Measurements from ENCODE around the gene SEMA3E. TPM values are rescaled to one million over a fixed set of nuclear protein-coding genes. Genes with fewer than 3 reads are reported as not detected.

Gene SEMA3E
- total RNA-seq, 2 experiments from 2014 or later = not detected

DNA sequence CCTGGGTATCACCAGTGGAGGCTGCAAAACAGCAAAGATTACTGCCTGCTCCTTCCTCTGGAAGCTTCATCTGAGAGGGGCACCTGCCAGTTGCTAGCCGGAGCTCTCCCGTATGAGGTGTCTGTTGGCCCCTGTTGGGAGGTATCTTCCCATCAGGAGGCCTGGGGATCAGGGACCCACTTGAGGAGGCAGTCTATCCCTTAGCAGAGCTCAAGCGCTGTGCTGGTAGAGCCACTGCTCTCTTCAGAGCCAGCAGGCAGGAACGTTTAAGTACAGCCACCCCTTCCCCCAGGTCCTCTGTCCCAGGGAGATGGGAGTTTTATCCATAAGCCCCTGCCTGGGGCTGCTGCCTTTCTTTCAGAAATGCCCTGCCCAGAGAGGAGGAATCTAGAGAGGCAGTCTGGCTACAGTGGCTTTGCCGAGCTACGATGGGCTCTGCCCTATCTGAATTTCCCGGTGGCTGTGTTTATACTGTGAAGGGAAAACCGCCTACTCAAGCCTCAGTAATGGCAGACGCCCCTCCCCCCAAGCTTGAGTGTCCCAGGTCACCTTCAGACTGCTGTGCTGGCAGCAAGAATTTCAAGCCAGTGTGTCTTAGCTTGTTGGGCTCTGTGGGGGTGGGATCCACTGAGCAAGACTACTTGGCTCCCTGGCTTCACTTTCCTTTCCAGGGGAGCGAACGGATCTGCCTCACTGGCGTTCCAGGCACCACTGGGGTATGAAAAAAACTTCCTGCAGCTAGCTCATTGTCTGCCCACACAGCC is 19.6 kb downstream of the SEMA3E start:
- Mint-ChIP-seq H3K36me3 (ENCODE audit: low read depth) (no peaks in the 10 kb centered on the region), H3K27me3 (ENCODE audit: low read depth) (no peaks in the 10 kb centered on the region), H3K27ac (no peak overlapping the region), H3K4me1 (ENCODE audit: low read depth) (no peaks in the 10 kb centered on the region), H3K9me3 (peaks cover 9% of the 10 kb centered on the region), H3K4me3 (no peak overlapping the region)
- intact Hi-C loops (cut with micrococcal nuclease) = no loop called here
- CTCF ChIA-PET = no interaction called here
- no peak for DNase-seq

DNA sequence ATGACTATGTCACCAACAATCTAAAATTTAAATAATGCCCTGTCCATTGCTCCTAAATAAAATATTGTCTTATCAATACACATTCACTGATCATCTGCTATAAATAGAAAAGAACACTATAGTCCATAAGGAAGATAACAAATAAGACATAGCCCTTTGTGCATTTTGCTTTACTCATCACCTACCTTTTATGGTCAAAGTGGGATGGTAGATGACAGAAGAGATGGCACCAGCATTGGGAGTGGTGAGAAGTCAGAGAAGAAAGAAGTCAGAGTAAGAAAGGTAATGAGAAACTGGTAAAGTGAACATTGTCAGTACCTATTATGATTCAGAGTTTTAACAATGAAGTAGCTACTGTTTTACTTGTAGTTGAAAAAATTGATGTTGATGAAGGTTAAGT is 31.1 kb downstream of the SEMA3E start:
- Mint-ChIP-seq H3K36me3 (ENCODE audit: low read depth) (no peaks in the 10 kb centered on the region), H3K9me3 (peaks cover 7% of the 10 kb centered on the region)
- intact Hi-C loops (cut with micrococcal nuclease) = no loop called here

GRCh38 chr7:83614112-83614511 is 34.8 kb downstream of the SEMA3E start:
- Mint-ChIP-seq H3K4me3 (no peak overlapping the region), H3K27me3 (ENCODE audit: low read depth) (no peaks in the 10 kb centered on the region), H3K4me1 (ENCODE audit: low read depth) (no peaks in the 10 kb centered on the region), H3K36me3 (ENCODE audit: low read depth) (no peaks in the 10 kb centered on the region), H3K27ac (no peak overlapping the region), H3K9me3 (no peaks in the 10 kb centered on the region)
- intact Hi-C loops (cut with micrococcal nuclease) = no loop called here
- no peak for DNase-seq
- CTCF ChIA-PET = no interaction called here

More for the DNA sequence above, 31.1 kb downstream of the SEMA3E start:
- CTCF ChIA-PET = no interaction called here
- Mint-ChIP-seq H3K27me3 (ENCODE audit: low read depth) (no peaks in the 10 kb centered on the region), H3K4me3 (no peak overlapping the region), H3K27ac (no peak overlapping the region), H3K4me1 (ENCODE audit: low read depth) (no peaks in the 10 kb centered on the region)
- DNase-seq = no peak

DNA sequence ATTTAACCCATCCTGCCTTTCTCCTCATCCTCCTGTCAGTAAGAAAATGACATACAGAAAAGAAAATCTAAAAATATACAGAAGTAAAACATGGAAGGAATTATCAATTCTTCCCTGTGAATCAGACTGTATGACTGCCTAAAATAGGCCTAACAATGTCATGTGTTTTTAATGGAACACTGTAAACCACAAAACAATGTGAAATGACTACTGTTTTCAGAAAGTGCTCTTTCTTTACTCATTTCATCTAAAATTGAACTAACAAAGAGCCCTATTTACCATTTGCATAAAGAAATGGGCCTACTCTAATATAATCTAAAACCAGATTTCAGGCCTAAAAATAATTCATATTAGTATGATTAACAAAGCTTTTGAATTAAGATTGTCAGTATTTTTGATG is 35.7 kb downstream of the SEMA3E start:
- DNase-seq = no peak
- Mint-ChIP-seq H3K27me3 (ENCODE audit: low read depth) (no peaks in the 10 kb centered on the region), H3K4me1 (ENCODE audit: low read depth) (no peaks in the 10 kb centered on the region), H3K27ac (no peak overlapping the region), H3K36me3 (ENCODE audit: low read depth) (no peaks in the 10 kb centered on the region), H3K4me3 (no peak overlapping the region), H3K9me3 (no peaks in the 10 kb centered on the region)
- CTCF ChIA-PET = no interaction called here
- intact Hi-C loops (cut with micrococcal nuclease) = no loop called here

GRCh38 chr7:83611776-83612175 is 37.2 kb downstream of the SEMA3E start:
- CTCF ChIA-PET = no interaction called here
- H3K27ac Mint-ChIP-seq = no peak overlapping the region
- no peaks in the 10 kb centered on the region for H3K36me3 Mint-ChIP-seq (ENCODE audit: low read depth)

GRCh38 chr7:83610649-83611304 is 38.2 kb downstream of the SEMA3E start:
- no peaks in the 10 kb centered on the region for H3K27me3 Mint-ChIP-seq (ENCODE audit: low read depth)
- no peak overlapping the region for H3K4me3 Mint-ChIP-seq
- intact Hi-C loops (cut with micrococcal nuclease) = no loop called here
- DNase-seq = no peak
- H3K4me1 Mint-ChIP-seq (ENCODE audit: low read depth) = no peaks in the 10 kb centered on the region
- H3K36me3 Mint-ChIP-seq (ENCODE audit: low read depth) = no peaks in the 10 kb centered on the region
- H3K9me3 Mint-ChIP-seq = no peaks in the 10 kb centered on the region
- H3K27ac Mint-ChIP-seq = no peak overlapping the region
- CTCF ChIA-PET = no interaction called here

More at GRCh38 chr7:83611776-83612175, 37.2 kb downstream of the SEMA3E start:
- Mint-ChIP-seq H3K4me3 (no peak overlapping the region), H3K27me3 (ENCODE audit: low read depth) (no peaks in the 10 kb centered on the region), H3K4me1 (ENCODE audit: low read depth) (no peaks in the 10 kb centered on the region), H3K9me3 (no peaks in the 10 kb centered on the region)
- no peak for DNase-seq
- intact Hi-C loops (cut with micrococcal nuclease) = no loop called here

GRCh38 chr7:83608716-83609115 is 40.2 kb downstream of the SEMA3E start:
- no peaks in the 10 kb centered on the region for H3K36me3 Mint-ChIP-seq (ENCODE audit: low read depth)
- CTCF ChIA-PET = no interaction called here
- H3K9me3 Mint-ChIP-seq = no peaks in the 10 kb centered on the region
- intact Hi-C loops (cut with micrococcal nuclease) = no loop called here
- no peaks in the 10 kb centered on the region for H3K27me3 Mint-ChIP-seq (ENCODE audit: low read depth)
- DNase-seq = no peak
- no peak overlapping the region for H3K4me3 Mint-ChIP-seq
- no peak overlapping the region for H3K27ac Mint-ChIP-seq
- H3K4me1 Mint-ChIP-seq (ENCODE audit: low read depth) = no peaks in the 10 kb centered on the region

DNA sequence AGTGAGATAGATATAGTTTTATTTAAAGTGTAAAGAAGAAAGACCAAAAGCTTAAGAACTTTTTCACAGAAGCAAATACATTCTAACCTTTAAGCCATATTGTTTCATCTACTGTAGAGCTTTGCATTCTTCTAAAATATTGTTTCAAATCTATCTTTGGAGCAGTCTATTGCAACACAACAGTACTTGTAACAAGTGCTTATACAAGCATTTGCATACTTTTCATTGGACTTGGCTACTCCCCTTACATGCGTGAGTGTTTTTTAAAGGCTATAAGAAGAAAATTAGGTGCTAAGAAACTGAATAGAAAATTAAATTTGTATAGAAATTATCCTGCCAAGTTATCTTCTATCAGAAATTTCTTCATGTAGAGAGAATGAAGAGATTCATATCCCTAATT is 45.3 kb downstream of the SEMA3E start:
- CTCF ChIA-PET = no interaction called here
- Mint-ChIP-seq H3K9me3 (peaks cover 2% of the 10 kb centered on the region), H3K4me3 (no peak overlapping the region), H3K36me3 (ENCODE audit: low read depth) (no peaks in the 10 kb centered on the region), H3K27me3 (ENCODE audit: low read depth) (no peaks in the 10 kb centered on the region), H3K27ac (no peak overlapping the region), H3K4me1 (ENCODE audit: low read depth) (no peaks in the 10 kb centered on the region)
- intact Hi-C loops (cut with micrococcal nuclease) = no loop called here
- no peak for DNase-seq

GRCh38 chr7:83599131-83599530 is 49.8 kb downstream of the SEMA3E start:
- CTCF ChIA-PET = no interaction called here
- intact Hi-C loops (cut with micrococcal nuclease) = no loop called here
- H3K27me3 Mint-ChIP-seq (ENCODE audit: low read depth) = no peaks in the 10 kb centered on the region

DNA sequence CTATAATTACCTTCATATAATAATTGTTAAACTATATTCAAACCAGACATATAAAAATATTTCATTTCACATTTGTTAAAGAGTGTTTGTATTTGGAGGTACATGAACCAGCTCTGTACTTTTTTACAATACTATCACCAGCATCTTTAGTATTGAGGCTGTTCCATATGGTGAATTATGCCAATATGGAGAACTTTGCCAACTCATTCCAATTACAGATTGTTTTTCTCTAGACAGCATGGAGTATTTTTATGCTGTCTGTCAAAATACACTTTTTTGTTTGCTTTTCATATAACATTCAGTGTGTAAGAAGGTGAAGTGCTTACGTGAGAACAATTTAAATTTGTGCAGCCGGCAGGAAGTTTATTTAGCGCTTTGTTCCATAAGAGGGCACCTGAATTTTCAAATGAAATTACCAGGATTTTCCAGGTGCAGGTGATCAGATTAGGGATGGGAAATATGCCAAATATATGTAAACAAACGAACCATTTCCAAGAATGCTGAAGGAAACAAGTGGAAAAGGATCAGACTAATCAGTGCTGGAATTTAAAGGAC is 54.9 kb downstream of the SEMA3E start:
- Mint-ChIP-seq H3K36me3 (ENCODE audit: low read depth) (no peaks in the 10 kb centered on the region), H3K9me3 (no peaks in the 10 kb centered on the region), H3K27ac (no peak overlapping the region), H3K4me3 (no peak overlapping the region), H3K4me1 (ENCODE audit: low read depth) (no peaks in the 10 kb centered on the region), H3K27me3 (ENCODE audit: low read depth) (no peaks in the 10 kb centered on the region)
- DNase-seq = no peak
- intact Hi-C loops (cut with micrococcal nuclease) = no loop called here
- CTCF ChIA-PET = no interaction called here

More at GRCh38 chr7:83599131-83599530, 49.8 kb downstream of the SEMA3E start:
- H3K9me3 Mint-ChIP-seq = peaks cover 2% of the 10 kb centered on the region
- H3K4me3 Mint-ChIP-seq = no peak overlapping the region
- H3K36me3 Mint-ChIP-seq (ENCODE audit: low read depth) = no peaks in the 10 kb centered on the region
- H3K27ac Mint-ChIP-seq = no peak overlapping the region
- DNase-seq = no peak
- H3K4me1 Mint-ChIP-seq (ENCODE audit: low read depth) = no peaks in the 10 kb centered on the region

DNA sequence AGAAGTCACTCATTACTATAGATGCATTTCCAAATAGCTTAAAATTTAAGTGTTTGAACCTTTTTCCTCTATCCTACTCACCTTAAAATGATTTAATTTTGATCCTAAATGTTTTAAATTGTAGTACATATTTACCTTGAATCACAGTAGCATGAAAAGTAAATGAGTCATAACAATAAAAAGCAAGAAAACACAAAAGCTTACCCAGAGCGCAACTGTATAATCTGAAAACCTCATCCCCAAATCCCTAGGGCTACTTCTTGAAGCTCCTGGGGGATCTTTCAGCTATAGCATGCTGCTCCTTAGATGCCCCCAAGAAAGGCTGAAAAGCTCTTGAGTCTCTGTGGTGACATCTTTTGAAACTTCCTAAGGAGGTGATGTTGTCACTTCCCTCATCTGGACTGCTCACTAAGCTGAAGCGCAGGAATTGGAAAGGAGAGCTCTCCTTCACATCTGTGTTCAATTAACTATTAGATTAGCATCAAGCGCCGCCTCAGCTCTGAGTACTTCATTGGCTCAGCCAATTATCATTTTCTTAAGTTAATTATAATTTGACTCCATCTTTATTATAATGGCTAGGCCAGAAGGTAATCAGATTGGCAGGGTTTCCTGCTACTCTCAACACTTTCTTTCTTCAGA is 60.2 kb downstream of the SEMA3E start:
- no peak overlapping the region for H3K4me3 Mint-ChIP-seq
- no peak for DNase-seq
- no peaks in the 10 kb centered on the region for H3K4me1 Mint-ChIP-seq (ENCODE audit: low read depth)
- intact Hi-C loops (cut with micrococcal nuclease) = no loop called here
- H3K27ac Mint-ChIP-seq = no peak overlapping the region
- CTCF ChIA-PET = no interaction called here
- no peaks in the 10 kb centered on the region for H3K9me3 Mint-ChIP-seq
- H3K36me3 Mint-ChIP-seq (ENCODE audit: low read depth) = no peaks in the 10 kb centered on the region
- H3K27me3 Mint-ChIP-seq (ENCODE audit: low read depth) = no peaks in the 10 kb centered on the region

DNA sequence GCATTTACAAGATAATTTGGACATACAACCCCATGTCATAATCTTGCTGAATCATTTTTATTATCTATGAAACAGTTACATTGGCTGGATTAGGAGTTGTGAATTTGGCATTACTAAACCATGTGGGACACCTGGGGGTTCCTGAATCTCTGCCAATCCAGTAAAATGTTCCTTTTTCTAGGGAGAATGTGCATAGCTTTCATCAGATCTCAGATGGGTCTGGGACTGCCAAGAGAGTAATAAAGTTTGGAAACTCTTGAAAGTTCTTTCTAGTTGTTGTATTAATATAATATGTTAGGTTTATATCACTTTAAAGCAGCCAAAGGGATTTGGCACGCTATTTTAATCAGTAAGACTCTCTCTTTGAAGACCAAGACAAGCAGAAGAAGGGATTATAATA is 62.7 kb downstream of the SEMA3E start:
- Mint-ChIP-seq H3K27me3 (ENCODE audit: low read depth) (no peaks in the 10 kb centered on the region), H3K4me1 (ENCODE audit: low read depth) (no peaks in the 10 kb centered on the region), H3K27ac (no peak overlapping the region), H3K9me3 (no peaks in the 10 kb centered on the region), H3K36me3 (ENCODE audit: low read depth) (no peaks in the 10 kb centered on the region), H3K4me3 (no peak overlapping the region)
- intact Hi-C loops (cut with micrococcal nuclease) = no loop called here
- DNase-seq = no peak
- CTCF ChIA-PET = no interaction called here

Data from activated naive CD4-positive, alpha-beta T cell treated with anti-CD3 and anti-CD28 coated beads for 36 hours (primary cell).